SK-N-SH (cell line): ENCODE data around the gene RHEBL1.

Experiments used
- CHD2 ChIP-seq: fragments of 150-350 bp; IDR thresholded peaks from 2 replicates; pipeline ENCODE4 v1.6.1; 2018; ENCODE audit warnings: low read length; ENCODE audit not compliant: partially characterized antibody
- EP300 ChIP-seq, 2 experiments: IDR thresholded peaks; 2 replicates each; pipeline versions ENCODE4 v1.4.0 to v1.6.1; 2012; ENCODE audit warnings: borderline replicate concordance in 1 of 2, low read depth in 1 of 2, low read length in 1 of 2
- EZH2phosphoT487 ChIP-seq: fragments of 200-600 bp; sonication (generic); IDR thresholded peaks from 2 replicates; pipeline ENCODE4 v1.6.1; 2017; ENCODE audit warnings: low read depth, mixed run types, mild to moderate bottlenecking, antibody characterized with exemption, moderate library complexity, borderline replicate concordance
- GABPA ChIP-seq: IDR thresholded peaks from 2 replicates; pipeline ENCODE4 v1.4.0; 2012; ENCODE audit warnings: low read depth, mild to moderate bottlenecking
- RAD21 ChIP-seq: IDR thresholded peaks from 2 replicates; pipeline ENCODE4 v1.6.1; 2012; ENCODE audit warnings: mild to moderate bottlenecking, low read length
- RFX5 ChIP-seq: IDR thresholded peaks from 2 replicates; pipeline ENCODE4 v1.6.1; 2012; ENCODE audit warnings: mild to moderate bottlenecking, improper control_type of control experiment, low read length
- SMC3 ChIP-seq: IDR thresholded peaks from 2 replicates; pipeline ENCODE4 v1.6.1; 2012; ENCODE audit warnings: low read depth, low read length, improper control_type of control experiment
- TF ChIP-seq, protein P1 (sequence below): fragments of 200-600 bp; sonication (generic); IDR thresholded peaks from 2 replicates; pipeline ENCODE4 v1.6.1; 2017; ENCODE audit warnings: antibody characterized with exemption, mild to moderate bottlenecking, moderate library complexity

DNA sequence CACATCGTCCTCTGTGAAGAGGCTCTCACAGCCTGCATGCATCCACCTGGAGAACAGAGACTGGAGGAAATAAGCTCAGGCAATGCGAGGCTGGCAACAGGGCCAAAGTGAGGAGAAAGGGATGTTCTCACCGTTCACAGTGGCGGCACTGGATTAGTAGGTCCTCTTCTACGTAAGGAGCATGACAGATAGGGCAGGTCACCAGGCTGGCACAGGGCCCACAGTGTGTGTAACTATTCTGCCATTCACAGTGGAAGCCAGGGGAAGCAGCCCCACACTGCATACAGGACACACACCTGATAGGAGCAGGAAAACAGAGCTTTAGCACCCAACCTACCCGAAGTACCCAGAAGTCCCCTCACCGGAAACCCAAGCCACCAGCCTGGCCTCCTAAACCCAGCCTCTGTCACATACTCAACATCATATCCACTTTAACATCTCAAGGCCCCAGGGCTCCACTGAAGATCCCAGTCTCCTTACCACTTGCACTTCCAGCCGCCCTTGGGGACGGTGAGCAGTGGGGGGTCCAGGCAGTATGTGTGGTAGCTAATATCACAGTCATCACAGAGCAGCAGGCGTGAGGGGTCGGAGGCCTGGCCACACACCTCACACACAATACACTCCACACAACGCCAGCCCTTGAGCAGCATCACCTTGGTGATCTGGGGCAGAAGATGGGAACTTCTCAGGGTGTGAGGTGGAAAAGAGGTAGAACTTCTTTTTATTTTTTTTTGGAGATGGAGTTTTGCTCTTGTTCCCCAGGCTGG, 23.5 kb downstream of the RHEBL1 start:
- TF ChIP-seq RAD21: no peak
- TF ChIP-seq, protein P1, sequence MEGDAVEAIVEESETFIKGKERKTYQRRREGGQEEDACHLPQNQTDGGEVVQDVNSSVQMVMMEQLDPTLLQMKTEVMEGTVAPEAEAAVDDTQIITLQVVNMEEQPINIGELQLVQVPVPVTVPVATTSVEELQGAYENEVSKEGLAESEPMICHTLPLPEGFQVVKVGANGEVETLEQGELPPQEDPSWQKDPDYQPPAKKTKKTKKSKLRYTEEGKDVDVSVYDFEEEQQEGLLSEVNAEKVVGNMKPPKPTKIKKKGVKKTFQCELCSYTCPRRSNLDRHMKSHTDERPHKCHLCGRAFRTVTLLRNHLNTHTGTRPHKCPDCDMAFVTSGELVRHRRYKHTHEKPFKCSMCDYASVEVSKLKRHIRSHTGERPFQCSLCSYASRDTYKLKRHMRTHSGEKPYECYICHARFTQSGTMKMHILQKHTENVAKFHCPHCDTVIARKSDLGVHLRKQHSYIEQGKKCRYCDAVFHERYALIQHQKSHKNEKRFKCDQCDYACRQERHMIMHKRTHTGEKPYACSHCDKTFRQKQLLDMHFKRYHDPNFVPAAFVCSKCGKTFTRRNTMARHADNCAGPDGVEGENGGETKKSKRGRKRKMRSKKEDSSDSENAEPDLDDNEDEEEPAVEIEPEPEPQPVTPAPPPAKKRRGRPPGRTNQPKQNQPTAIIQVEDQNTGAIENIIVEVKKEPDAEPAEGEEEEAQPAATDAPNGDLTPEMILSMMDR: no peak
- no peak for TF ChIP-seq CHD2
- TF ChIP-seq SMC3: no peak
- no peak for TF ChIP-seq EZH2phosphoT487
- TF ChIP-seq EP300 (IDR thresholded peaks at IDR 0.05; ENCODE audit: borderline replicate concordance in 1 of 2, low read depth in 1 of 2, low read length in 1 of 2): no peak
- no peak for TF ChIP-seq GABPA
- no peak for TF ChIP-seq RFX5
